ENCODE data around the gene CDC23. TPM values are rescaled to one million over a fixed set of nuclear protein-coding genes. Genes with fewer than 3 reads are reported as not detected.

Gene CDC23
- total RNA-seq, 2 experiments from 2014 or later, result 45.0 to 46.7 TPM

- Histone ChIP-seq H3K9me2 (ENCODE audit: insufficient read depth, low read length) (no peaks in the 10 kb centered on the region), H3K4me2 (ENCODE audit: low read length) (peak overlapping the region; percentile 78), H3K27ac (ENCODE audit: low read depth, low read length, poor library complexity, severe bottlenecking) (peak overlapping the region; percentile 76), H3K4me1 (ENCODE audit: insufficient read depth, low read length, poor library complexity, severe bottlenecking) (peaks cover 17% of the 10 kb centered on the region), H3K36me3 (ENCODE audit: insufficient read depth, low read length) (peaks cover 63% of the 10 kb centered on the region), H2AFZ (ENCODE audit: low read length) (peak overlapping the region; percentile 88; the same call in 1 of the 2 replicates), H3K79me2 (ENCODE audit: insufficient read depth, low read depth, low read length) (peaks cover 58% of the 10 kb centered on the region), H4K20me1 (ENCODE audit: insufficient read depth, low read length) (peaks cover 13% of the 10 kb centered on the region; the same call in 1 of the 2 replicates), H3K9me3 (ENCODE audit: low read length) (no peaks in the 10 kb centered on the region), H3K4me3 (ENCODE audit: low read depth, low read length, poor library complexity, severe bottlenecking) (peak overlapping the region; percentile 88)
- ChIA-PET CTCF (ENCODE audit: unreplicated experiment) (interaction anchor here (0.6 to 1.2 kb wide), 4 partner anchors 175 to 363 kb away, joined by 3 to 10 read pairs (median 3); no protein-coding TSS in a partner anchor), POLR2A (interaction anchor here (0.6 to 2.8 kb wide), 5 partner anchors 8 to 173 kb away, joined by 3 to 13 read pairs (median 8); partner anchors contain the start of genes CDC23 and KDM3B)
- intact Hi-C loops (cut with micrococcal nuclease; ENCODE audit: unreplicated experiment), result loop anchor here (2.0 to 5.0 kb wide), 2 partner anchors 33 to 158 kb away; partner anchors contain the start of genes CDC23 and FAM53C
- TSS peak; percentile 75 for BruUV-seq (replicated peaks)
- DNase-seq (ENCODE audit: low spot score), result peak; percentile 44
- TF ChIP-seq EZH2phosphoT487 (IDR thresholded peaks at IDR 0.05; ENCODE audit: borderline replicate concordance, low read depth, low read length), result no peak
- TF ChIP-seq, protein P1, sequence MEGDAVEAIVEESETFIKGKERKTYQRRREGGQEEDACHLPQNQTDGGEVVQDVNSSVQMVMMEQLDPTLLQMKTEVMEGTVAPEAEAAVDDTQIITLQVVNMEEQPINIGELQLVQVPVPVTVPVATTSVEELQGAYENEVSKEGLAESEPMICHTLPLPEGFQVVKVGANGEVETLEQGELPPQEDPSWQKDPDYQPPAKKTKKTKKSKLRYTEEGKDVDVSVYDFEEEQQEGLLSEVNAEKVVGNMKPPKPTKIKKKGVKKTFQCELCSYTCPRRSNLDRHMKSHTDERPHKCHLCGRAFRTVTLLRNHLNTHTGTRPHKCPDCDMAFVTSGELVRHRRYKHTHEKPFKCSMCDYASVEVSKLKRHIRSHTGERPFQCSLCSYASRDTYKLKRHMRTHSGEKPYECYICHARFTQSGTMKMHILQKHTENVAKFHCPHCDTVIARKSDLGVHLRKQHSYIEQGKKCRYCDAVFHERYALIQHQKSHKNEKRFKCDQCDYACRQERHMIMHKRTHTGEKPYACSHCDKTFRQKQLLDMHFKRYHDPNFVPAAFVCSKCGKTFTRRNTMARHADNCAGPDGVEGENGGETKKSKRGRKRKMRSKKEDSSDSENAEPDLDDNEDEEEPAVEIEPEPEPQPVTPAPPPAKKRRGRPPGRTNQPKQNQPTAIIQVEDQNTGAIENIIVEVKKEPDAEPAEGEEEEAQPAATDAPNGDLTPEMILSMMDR (conservative IDR thresholded peaks at IDR 0.05; ENCODE audit: low read length), result no peak
Observed at GRCh38 chr5:138179277-138179857, 33.8 kb downstream of the CDC23 start.

- POLR2A ChIA-PET, result interaction anchor here (0.5 to 2.8 kb wide), 10 partner anchors 9 to 286 kb away, joined by 3 to 13 read pairs (median 4); partner anchors contain the start of genes CDC23 and KDM3B
- Histone ChIP-seq H4K20me1 (ENCODE audit: insufficient read depth, low read length) (peaks cover 13% of the 10 kb centered on the region; the same call in 1 of the 2 replicates), H3K4me1 (ENCODE audit: insufficient read depth, low read length, poor library complexity, severe bottlenecking) (peaks cover 17% of the 10 kb centered on the region), H3K36me3 (ENCODE audit: insufficient read depth, low read length) (peaks cover 63% of the 10 kb centered on the region), H3K27ac (ENCODE audit: low read depth, low read length, poor library complexity, severe bottlenecking) (peak within 1 kb of the TSS; percentile 76), H3K9me2 (ENCODE audit: insufficient read depth, low read length) (no peaks in the 10 kb centered on the region), H3K4me3 (ENCODE audit: low read depth, low read length, poor library complexity, severe bottlenecking) (peak within 1 kb of the TSS; percentile 88), H3K79me2 (ENCODE audit: insufficient read depth, low read depth, low read length) (peaks cover 58% of the 10 kb centered on the region), H3K9me3 (ENCODE audit: low read length) (no peaks in the 10 kb centered on the region), H3K4me2 (ENCODE audit: low read length) (peak within 1 kb of the TSS; percentile 83), H2AFZ (ENCODE audit: low read length) (peak within 1 kb of the TSS; percentile 88)
- peak; percentile 95 for DNase-seq (ENCODE audit: low spot score)
- BruUV-seq (replicated peaks), result no TSS peak
- intact Hi-C loops (cut with micrococcal nuclease; ENCODE audit: unreplicated experiment), result loop anchor here (1.0 to 5.0 kb wide), 3 partner anchors 34 to 425 kb away; partner anchors contain the start of genes CDC23 and FAM53C
- CTCF ChIA-PET (ENCODE audit: unreplicated experiment), result interaction anchor here (0.6 to 1.2 kb wide), 5 partner anchors 173 to 364 kb away, joined by 3 to 10 read pairs (median 3); no protein-coding TSS in a partner anchor
- no peak for TF ChIP-seq EZH2phosphoT487 (IDR thresholded peaks at IDR 0.05; ENCODE audit: borderline replicate concordance, low read depth, low read length)
- TF ChIP-seq, protein P1 (conservative IDR thresholded peaks at IDR 0.05; ENCODE audit: low read length), result no peak
Observed at GRCh38 chr5:138178516-138179276, 34.4 kb downstream of the CDC23 start, which contains the start of the genes BRD8 and KIF20A. Gene BRD8 (minus strand): TSS chr5:138178630. CDS start chr5:138178614, 16 bp downstream. Gene KIF20A (plus strand): TSS chr5:138179112. CDS start chr5:138179681, 569 bp downstream.
